ENCODE measurements around the gene PCYT1A.

DNA sequence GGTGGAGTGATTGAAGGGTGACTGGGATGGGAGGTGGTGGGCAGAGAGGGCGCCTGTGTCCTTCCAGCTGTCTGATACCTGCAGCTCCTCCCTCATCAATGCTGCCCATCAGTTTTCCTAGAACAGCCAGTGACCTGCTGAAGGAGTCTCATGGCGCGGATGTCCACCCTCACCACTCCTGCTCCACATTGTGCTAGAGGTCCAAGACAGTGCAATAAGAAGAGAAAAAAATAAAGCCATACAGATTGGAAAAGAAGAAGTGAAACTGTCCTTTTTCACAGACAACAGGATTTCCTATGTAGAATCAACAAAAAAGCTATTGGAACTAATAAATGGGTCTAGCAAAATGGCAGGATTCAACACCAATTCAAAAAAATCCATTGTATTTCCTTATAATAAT is 83.7 kb downstream of the PCYT1A start:
- TF ChIP-seq, protein P1, sequence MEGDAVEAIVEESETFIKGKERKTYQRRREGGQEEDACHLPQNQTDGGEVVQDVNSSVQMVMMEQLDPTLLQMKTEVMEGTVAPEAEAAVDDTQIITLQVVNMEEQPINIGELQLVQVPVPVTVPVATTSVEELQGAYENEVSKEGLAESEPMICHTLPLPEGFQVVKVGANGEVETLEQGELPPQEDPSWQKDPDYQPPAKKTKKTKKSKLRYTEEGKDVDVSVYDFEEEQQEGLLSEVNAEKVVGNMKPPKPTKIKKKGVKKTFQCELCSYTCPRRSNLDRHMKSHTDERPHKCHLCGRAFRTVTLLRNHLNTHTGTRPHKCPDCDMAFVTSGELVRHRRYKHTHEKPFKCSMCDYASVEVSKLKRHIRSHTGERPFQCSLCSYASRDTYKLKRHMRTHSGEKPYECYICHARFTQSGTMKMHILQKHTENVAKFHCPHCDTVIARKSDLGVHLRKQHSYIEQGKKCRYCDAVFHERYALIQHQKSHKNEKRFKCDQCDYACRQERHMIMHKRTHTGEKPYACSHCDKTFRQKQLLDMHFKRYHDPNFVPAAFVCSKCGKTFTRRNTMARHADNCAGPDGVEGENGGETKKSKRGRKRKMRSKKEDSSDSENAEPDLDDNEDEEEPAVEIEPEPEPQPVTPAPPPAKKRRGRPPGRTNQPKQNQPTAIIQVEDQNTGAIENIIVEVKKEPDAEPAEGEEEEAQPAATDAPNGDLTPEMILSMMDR (IDR thresholded peaks at IDR 0.05), result no peak
- no peak for TF ChIP-seq POLR2A (IDR thresholded peaks at IDR 0.05)

Data from testis (tissue), 2 donors.